HEK293 (cell line): Measurements from ENCODE around the gene RIN1.

ENCODE experiments used
- TRIM28 ChIP-seq: IDR thresholded peaks from 2 replicates; pipeline ENCODE4 v1.6.1; 2011; ENCODE audit warnings: low read length, control low read depth, borderline replicate concordance
- ZNF394 ChIP-seq: fragments of 450-650 bp; formaldehyde crosslinking; IDR thresholded peaks from 2 replicates; pipeline ENCODE4 v1.5.1; 2016; ENCODE audit warnings: missing biosample characterization, missing genetic modification characterization, mild to moderate bottlenecking, moderate library complexity, borderline replicate concordance
- ZNF488 ChIP-seq: fragments of 450-650 bp; formaldehyde crosslinking; IDR thresholded peaks from 2 replicates; pipeline ENCODE4 v1.5.1; 2016; ENCODE audit warnings: missing biosample characterization, missing genetic modification characterization
- ZNF518A ChIP-seq: fragments of 450-650 bp; formaldehyde crosslinking; conservative IDR thresholded peaks from 2 replicates; pipeline ENCODE4 v1.5.1; 2016; ENCODE audit warnings: low read depth, missing biosample characterization, missing genetic modification characterization
- ZNF670 ChIP-seq: fragments of 450-650 bp; formaldehyde crosslinking; IDR thresholded peaks from 2 replicates; pipeline ENCODE4 v1.5.1; 2016; ENCODE audit warnings: missing biosample characterization, missing genetic modification characterization, low read depth
- ZNF777 ChIP-seq: fragments of 450-650 bp; formaldehyde crosslinking; IDR thresholded peaks from 2 replicates; pipeline ENCODE4 v1.5.1; 2017; ENCODE audit warnings: missing biosample characterization, missing genetic modification characterization, borderline replicate concordance

Gene RIN1

GRCh38 chr11:66282468-66283455 lies 53.5 kb downstream of the RIN1 start (continued):
- peak; percentile 61; the same call in 1 of the 2 replicates for TF ChIP-seq ZNF394 (tag by site-specific recombination)
- TF ChIP-seq ZNF777 (tag by site-specific recombination), result no peak
- no peak for TF ChIP-seq ZNF670 (tag by site-specific recombination)
- TF ChIP-seq TRIM28, result no peak
- TF ChIP-seq ZNF518A (tag by site-specific recombination), result no peak
- TF ChIP-seq ZNF488 (tag by site-specific recombination), result no peak
- TF ChIP-seq, all 188 proteins: peak for 22
